HG02678 (cell line): Measurements from ENCODE around the gene DNMT3B.

Experiments
- ATAC-seq: cut with Tn5 transposase; IDR thresholded peaks from one replicate; pipeline ENCODE4 v1.9.1; 2021; ENCODE audit warnings: mild to moderate bottlenecking, moderate library complexity; ENCODE audit not compliant: unreplicated experiment

Gene DNMT3B

GRCh38 chr20:32849577-32849976 is 87.4 kb downstream of the DNMT3B start:
- ATAC-seq, result no peak

GRCh38 chr20:32855387-32855786 is 93.2 kb downstream of the DNMT3B start:
- no peak for ATAC-seq

DNA sequence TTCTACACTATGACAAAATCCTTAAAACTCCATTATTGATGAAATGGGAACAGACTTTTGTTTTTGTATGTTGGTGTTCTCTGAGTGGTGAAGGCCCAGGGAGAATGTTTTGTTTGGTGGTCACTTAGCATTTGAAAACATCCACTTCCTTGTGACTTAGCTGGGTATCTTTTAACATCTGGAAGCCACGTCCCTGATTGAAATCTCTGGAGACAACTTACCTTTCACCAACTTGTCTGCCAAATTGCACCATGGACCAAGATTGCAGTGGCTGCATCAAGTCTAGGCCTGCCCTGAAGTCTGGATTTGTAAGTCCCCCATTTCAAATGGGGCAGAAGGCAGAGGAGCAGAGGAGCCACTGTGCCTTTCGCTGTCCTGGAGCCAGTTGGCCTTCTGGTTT is 96.0 kb downstream of the DNMT3B start:
- no peak for ATAC-seq
